IPS-20b (cell line): ENCODE results near the gene FHDC1.

Experiments used
- H3K27ac ChIP-seq: one replicate; pipeline ENCODE4 v1.5.1; 2013; ENCODE audit warnings: low read length
- H3K27me3 ChIP-seq: 2 replicates; pipeline ENCODE4 v1.6.1; 2013; ENCODE audit warnings: mild to moderate bottlenecking, low read length, inconsistent platforms; ENCODE audit not compliant: insufficient read depth
- H3K36me3 ChIP-seq: 2 replicates; pipeline ENCODE4 v1.6.1; 2013; ENCODE audit warnings: low read depth, mild to moderate bottlenecking, inconsistent platforms, low read length, moderate library complexity; ENCODE audit not compliant: insufficient read depth
- H3K4me1 ChIP-seq: 2 replicates; pipeline ENCODE4 v1.6.1; 2013; ENCODE audit warnings: mild to moderate bottlenecking, control low read depth, inconsistent platforms, low read length, moderate library complexity; ENCODE audit not compliant: insufficient read depth
- H3K4me3 ChIP-seq: 2 replicates; pipeline ENCODE4 v1.5.1; 2013; ENCODE audit warnings: mild to moderate bottlenecking, low read length, inconsistent platforms
- H3K9ac ChIP-seq: 2 replicates; pipeline ENCODE4 v1.6.1; 2013; ENCODE audit warnings: low read depth, mild to moderate bottlenecking, inconsistent platforms, low read length, moderate library complexity
- H3K9me3 ChIP-seq: 2 replicates; pipeline ENCODE4 v1.6.1; 2013; ENCODE audit warnings: mild to moderate bottlenecking, low read depth, low read length, inconsistent platforms; ENCODE audit not compliant: insufficient read depth

Gene FHDC1

DNA sequence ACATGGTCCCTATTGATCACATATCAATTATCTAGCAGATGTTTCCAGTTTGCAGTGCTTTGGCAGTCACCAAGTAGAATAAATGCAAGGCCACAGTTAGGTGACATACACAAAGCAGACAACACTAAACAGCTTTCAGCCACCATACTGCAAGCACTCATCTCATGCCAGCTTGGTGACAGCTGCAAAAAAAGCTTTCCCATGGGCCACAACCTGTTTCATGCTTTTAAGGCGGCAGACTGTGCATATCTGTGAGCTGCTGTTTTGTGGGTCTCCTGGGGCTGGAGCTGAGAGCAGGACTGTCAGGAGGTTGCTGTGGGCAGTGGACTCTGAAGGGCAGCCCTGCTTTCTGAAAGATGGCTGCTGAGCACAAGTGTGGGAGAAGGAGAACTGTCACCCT lies 82.6 kb downstream of the FHDC1 start:
- Histone ChIP-seq H3K4me3 (no peak overlapping the region), H3K9me3 (no peaks in the 10 kb centered on the region)

DNA sequence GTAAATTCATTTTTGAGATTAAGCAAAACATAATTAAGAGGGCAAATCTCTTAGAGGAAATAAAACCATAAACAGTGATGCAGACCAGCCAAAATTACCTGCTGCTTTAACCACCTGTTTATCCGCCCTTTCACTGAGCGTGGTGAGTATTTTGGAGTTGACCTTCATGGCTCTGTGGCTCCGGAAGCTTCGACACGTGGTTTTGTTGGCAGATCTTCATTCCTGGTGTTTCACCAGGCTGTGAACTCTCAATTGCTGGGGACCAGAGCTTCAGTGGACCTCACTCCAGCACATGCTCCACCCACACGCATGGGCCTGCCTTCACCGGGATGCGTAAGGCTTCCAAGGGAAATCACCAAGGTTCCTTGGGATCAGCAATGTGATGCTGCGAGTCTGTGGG lies 83.8 kb downstream of the FHDC1 start:
- H3K4me1 ChIP-seq: peaks cover 4% of the 10 kb centered on the region; the same call in 1 of the 2 replicates
- no peaks in the 10 kb centered on the region for H3K27me3 ChIP-seq
- no peak overlapping the region for H3K4me3 ChIP-seq
- H3K9me3 ChIP-seq: no peaks in the 10 kb centered on the region
- no peak overlapping the region for H3K27ac ChIP-seq
- no peaks in the 10 kb centered on the region for H3K36me3 ChIP-seq
- H3K9ac ChIP-seq: no peak overlapping the region

More for the DNA sequence above, 82.6 kb downstream of the FHDC1 start:
- Histone ChIP-seq H3K36me3 (no peaks in the 10 kb centered on the region), H3K27me3 (no peaks in the 10 kb centered on the region), H3K4me1 (peaks cover 3% of the 10 kb centered on the region; the same call in 1 of the 2 replicates), H3K9ac (no peak overlapping the region), H3K27ac (no peak overlapping the region)

DNA sequence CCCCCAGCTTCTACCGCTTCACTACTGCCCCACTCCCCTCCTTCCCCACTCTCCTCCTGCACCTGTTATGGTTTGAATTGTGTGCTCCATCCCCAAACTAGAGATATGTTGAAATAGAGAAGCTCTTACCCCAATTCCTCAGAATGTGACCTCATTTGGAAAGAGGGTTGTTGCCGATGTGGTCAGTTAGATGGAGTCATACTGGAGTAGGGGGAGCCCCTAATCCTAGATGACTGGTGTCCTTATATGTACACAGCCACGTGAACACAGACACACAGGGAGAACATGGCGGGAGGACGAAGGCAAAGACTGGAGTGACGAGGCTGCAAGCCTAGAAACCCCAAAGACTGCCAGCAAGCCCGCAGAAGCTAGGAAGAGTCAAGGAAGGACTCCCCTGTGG lies 84.3 kb downstream of the FHDC1 start:
- H3K9ac ChIP-seq: no peak overlapping the region
- no peaks in the 10 kb centered on the region for H3K9me3 ChIP-seq
- peaks cover 4% of the 10 kb centered on the region; the same call in 1 of the 2 replicates for H3K4me1 ChIP-seq
- H3K27me3 ChIP-seq: no peaks in the 10 kb centered on the region
- no peak overlapping the region for H3K4me3 ChIP-seq
- no peak overlapping the region for H3K27ac ChIP-seq
- no peaks in the 10 kb centered on the region for H3K36me3 ChIP-seq

DNA sequence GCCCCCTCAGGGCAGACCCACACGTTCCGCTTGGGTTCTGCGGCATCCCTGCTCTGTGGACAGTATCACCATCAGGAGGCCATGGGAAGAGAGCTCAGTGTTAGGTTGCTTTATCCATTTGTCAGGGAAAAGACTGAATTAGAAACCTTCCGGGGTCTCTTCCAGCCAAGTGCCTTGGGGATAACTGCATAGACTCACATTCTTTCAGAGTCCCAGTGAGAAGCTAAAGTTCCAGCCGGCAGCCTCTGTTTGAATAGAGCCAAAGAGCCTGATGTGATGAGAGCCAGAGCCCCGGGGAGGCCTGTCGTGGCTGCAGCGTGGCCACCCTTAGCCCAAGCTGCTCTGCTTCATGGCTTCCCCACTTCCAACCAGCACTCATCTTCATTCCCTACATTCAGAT lies 85.2 kb downstream of the FHDC1 start:
- peaks cover 4% of the 10 kb centered on the region; the same call in 1 of the 2 replicates for H3K4me1 ChIP-seq
- no peak overlapping the region for H3K9ac ChIP-seq
- no peaks in the 10 kb centered on the region for H3K27me3 ChIP-seq
- H3K4me3 ChIP-seq: no peak overlapping the region
- H3K36me3 ChIP-seq: no peaks in the 10 kb centered on the region
- no peaks in the 10 kb centered on the region for H3K9me3 ChIP-seq
- H3K27ac ChIP-seq: no peak overlapping the region

DNA sequence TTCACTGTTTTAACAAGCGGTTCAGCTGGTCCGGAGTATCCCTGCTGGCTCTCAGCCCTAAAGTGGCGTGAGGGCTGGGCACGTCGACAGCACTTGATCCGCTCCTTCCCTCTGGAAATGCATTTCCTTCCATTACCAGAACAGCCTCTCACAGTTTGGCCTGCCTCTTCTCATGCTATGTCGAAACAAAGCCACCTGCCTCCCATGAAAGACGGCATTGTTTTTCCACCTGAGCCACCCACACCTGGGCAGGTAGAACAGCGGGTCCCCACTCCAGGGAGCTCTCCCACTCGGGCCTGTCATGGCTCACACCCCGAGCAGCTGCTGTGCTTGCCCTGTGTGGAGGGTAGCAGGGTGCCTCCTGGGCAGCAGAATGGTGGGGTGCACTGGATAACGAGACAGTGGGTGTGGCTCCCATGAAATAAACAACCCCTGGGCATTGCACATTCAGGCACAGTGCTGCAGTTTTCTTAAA lies 86.2 kb downstream of the FHDC1 start:
- no peak overlapping the region for H3K4me3 ChIP-seq
- no peaks in the 10 kb centered on the region for H3K27me3 ChIP-seq
- no peak overlapping the region for H3K9ac ChIP-seq
- H3K36me3 ChIP-seq: no peaks in the 10 kb centered on the region
- H3K4me1 ChIP-seq: peaks cover 4% of the 10 kb centered on the region; the same call in 1 of the 2 replicates
- H3K27ac ChIP-seq: no peak overlapping the region
- 0 out of 2 replicates have a peak, but pooled peaks cover 4% of the 10 kb centered on the region for H3K9me3 ChIP-seq

DNA sequence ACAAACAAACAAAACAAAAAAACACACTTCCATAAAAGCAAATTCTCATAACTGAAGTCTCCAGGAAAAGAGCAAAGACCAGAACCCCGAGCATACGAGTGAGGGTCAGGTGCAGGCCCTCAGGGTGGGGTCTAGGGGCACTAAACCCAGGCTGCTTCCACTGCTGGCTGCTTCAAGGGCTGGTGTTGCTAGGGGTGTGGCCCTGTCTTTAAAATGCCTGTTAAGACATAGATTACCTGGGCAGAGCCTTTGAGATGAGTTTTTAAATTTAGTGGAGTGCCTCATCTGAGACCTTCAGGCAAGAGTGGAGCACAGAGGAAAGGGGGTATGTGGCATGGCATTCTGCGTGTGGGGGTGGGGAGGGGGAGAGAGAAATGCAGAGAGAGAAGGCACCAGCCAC lies 87.0 kb downstream of the FHDC1 start:
- no peaks in the 10 kb centered on the region for H3K36me3 ChIP-seq
- no peak overlapping the region for H3K9ac ChIP-seq
- no peak overlapping the region for H3K27ac ChIP-seq
- no peak overlapping the region for H3K4me3 ChIP-seq
- H3K9me3 ChIP-seq: 0 out of 2 replicates have a peak, but pooled peaks cover 4% of the 10 kb centered on the region
- peaks cover 4% of the 10 kb centered on the region; the same call in 1 of the 2 replicates for H3K4me1 ChIP-seq
- H3K27me3 ChIP-seq: no peaks in the 10 kb centered on the region

DNA sequence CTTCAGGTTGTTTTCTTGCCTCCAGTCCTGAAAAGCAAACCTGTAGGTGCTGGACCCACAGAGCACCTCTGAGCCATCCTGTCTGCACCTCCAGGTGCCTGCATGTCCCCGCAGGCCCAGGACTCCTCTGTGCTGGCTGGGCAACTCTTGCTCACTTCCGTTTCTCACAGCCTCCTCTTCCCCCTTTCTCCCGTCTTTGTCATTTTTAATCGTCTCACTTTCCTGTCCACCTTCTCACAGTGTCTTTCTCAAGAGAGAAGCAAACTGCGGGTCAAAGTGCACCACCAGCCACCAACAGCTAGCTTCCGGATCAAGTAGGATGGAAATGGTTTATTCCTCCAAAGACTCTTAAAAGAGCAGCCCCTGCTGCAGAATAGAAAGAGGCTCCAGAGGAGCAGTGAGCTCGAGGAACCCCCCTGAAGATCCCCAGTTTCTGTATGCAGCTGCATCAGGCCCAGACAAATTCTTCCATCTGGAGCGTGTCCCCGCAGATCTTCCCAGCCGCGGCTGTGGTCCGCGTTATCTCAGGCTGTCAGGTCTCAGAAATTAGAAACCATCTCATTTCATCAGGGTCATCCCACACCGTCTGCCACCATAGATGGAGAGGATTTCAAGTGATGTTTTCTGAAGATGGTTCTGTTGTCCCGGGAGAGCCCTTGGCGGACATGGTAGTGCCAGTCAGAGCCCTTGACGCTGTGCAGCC lies 87.7 kb downstream of the FHDC1 start:
- Histone ChIP-seq H3K36me3 (no peaks in the 10 kb centered on the region), H3K4me1 (peaks cover 4% of the 10 kb centered on the region; the same call in 1 of the 2 replicates), H3K27ac (no peak overlapping the region), H3K4me3 (no peak overlapping the region), H3K9ac (no peak overlapping the region), H3K9me3 (peaks cover 5% of the 10 kb centered on the region), H3K27me3 (no peaks in the 10 kb centered on the region)

DNA sequence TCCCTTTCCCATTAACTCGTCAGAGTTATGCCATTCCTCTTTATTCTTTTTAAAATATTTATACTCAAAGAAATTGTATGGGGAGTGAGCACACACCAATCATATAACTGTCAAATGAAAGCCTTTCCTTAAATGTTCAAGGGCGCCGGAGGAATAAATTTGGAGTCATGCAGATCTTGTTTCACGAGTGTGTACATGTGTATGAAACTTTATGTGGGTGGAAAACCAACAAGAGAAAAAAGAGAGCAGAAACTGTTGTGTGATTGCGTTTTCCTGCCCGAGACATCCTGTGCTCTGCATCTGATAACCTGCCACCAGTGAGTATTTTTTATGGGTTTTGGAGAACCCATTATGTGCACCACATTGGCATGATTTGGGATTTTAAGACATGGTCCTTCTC lies 88.3 kb downstream of the FHDC1 start:
- H3K4me1 ChIP-seq: peaks cover 4% of the 10 kb centered on the region; the same call in 1 of the 2 replicates
- no peak overlapping the region for H3K9ac ChIP-seq
- H3K27ac ChIP-seq: no peak overlapping the region
- H3K27me3 ChIP-seq: no peaks in the 10 kb centered on the region
- H3K4me3 ChIP-seq: no peak overlapping the region
- H3K36me3 ChIP-seq: no peaks in the 10 kb centered on the region
- H3K9me3 ChIP-seq: peaks cover 11% of the 10 kb centered on the region

DNA sequence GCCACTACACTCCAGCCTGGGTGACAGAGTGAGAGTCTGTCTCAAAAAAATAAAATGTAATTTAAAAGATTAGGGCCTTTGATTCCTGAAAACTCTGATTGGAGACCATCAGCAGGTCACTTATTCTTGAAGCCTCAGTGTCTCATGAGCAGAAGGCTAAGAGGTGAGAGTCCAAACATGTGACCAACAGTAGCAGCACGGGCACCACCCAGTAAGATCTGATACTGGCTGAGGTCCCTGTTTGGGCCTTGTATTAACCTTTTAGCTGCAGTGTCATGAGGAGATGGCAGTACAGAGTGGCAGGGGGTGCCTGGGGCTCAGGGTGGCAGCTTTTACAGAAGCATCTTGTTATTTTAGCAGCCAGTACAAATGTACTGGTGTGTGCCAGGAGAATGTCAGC lies 89.3 kb downstream of the FHDC1 start:
- H3K36me3 ChIP-seq: no peaks in the 10 kb centered on the region
- H3K9ac ChIP-seq: no peak overlapping the region
- no peak overlapping the region for H3K4me3 ChIP-seq

DNA sequence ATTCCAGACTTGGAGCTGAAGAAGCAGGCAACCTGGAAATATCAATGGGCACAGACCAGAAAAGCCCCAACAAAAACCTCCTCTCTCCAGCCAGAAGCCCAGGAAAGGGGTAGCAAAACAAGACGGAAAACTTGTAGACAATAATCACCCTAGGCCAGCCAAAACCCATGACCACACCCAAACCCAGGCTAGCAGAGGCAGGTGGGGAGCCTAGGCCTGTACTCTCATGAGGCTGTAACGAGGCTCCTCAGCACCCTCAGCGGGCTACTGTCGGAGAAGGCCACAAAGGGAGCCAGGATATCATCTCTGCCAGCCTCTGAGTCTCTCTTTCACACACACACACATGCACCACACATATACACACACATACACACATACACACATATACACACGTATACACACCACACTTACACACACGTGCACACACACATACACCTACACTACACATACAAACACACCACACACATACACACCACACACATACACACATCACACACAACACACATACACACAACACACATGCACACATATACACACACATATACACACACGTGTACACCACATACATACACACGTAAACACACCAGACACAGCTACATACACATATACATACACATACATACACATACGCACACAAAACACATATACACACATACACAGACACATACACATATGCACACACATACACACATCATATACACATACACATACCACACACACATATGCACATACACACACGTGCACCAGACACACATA lies 90.6 kb downstream of the FHDC1 start:
- no peak overlapping the region for H3K9ac ChIP-seq
- H3K4me1 ChIP-seq: peaks cover 4% of the 10 kb centered on the region; the same call in 1 of the 2 replicates
- peaks cover 16% of the 10 kb centered on the region for H3K9me3 ChIP-seq
- H3K27ac ChIP-seq: no peak overlapping the region
- H3K4me3 ChIP-seq: no peak overlapping the region
- no peaks in the 10 kb centered on the region for H3K27me3 ChIP-seq
- no peaks in the 10 kb centered on the region for H3K36me3 ChIP-seq

More for the DNA sequence above, 89.3 kb downstream of the FHDC1 start:
- Histone ChIP-seq H3K4me1 (peaks cover 4% of the 10 kb centered on the region; the same call in 1 of the 2 replicates), H3K27ac (no peak overlapping the region), H3K9me3 (peaks cover 16% of the 10 kb centered on the region), H3K27me3 (no peaks in the 10 kb centered on the region)

DNA sequence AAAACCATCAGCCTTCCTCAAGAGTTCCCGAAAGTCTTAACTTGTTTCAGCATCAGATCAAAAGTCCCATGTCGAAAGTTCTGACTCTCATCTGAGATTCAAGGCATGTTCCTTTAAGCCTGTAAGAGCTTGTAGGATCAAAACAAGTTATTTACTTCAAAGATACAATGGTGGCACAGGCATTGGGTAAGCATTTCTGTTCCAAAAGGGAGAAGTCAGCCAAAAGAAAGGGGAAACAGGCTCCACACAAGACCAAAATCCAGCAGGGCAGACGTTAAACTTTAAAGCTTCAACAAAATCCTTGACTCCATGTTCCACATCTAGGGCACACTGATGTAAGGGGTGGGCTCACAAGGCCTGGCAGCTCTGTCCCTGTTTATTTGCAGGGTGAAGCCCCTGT lies 91.7 kb downstream of the FHDC1 start:
- peaks cover 4% of the 10 kb centered on the region; the same call in 1 of the 2 replicates for H3K4me1 ChIP-seq
- peaks cover 16% of the 10 kb centered on the region for H3K9me3 ChIP-seq
- no peaks in the 10 kb centered on the region for H3K36me3 ChIP-seq
- H3K27me3 ChIP-seq: no peaks in the 10 kb centered on the region
- H3K4me3 ChIP-seq: no peak overlapping the region
- H3K9ac ChIP-seq: no peak overlapping the region
- no peak overlapping the region for H3K27ac ChIP-seq
